ENCODE data around the gene GAS2L1. TPM values are rescaled to one million over a fixed set of nuclear protein-coding genes. Genes with fewer than 3 reads are reported as not detected.

The GAS2L1 gene
- total and polyA plus RNA-seq, 2 donors (not counting 1 experiment from before 2014, with no cell fraction given) = 0.25 TPM; not detected in 1

DNA sequence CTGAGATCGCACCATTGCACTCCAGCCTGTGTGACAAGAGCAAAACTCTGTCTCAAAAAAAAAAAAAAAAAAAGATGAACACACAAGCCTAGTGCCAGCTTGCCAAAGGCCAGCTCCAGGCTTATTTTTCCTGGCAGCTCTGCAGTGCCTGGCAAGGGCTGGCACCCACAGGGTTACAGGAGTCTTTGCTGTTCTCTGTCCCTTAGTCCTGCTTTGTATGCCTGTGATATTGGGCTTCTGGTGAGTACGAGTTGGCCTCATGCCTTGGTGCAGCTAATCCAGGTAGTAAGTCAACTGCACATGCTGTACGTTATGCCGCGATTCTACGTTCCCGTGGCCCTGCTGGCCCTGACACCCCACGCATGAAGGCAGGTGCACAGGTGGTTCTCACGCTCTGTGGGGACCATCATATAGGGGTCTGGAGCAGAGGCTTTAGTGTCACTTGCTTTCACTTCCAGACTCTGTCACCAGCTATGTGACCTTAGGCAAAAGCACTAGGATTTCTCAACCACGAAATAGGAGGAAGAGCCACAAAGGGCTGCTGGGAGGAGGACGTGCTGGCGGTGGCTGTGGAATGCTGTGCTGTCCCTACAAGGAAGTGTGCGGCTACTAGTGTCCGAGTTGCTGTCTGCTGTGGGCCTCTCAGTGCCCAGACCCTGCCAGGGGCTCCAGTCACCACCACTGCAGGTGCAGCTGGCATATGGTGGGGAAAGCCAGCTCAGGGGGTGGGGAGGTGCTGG lies 30.5 kb downstream of the GAS2L1 start:
- DNase-seq = no peak
- ChIA-PET CTCF (interaction anchor here (0.8 to 1.0 kb wide), 2 partner anchors 15 to 26 kb away, joined by 3 read pairs; no protein-coding TSS in a partner anchor), POLR2A (no interaction called here)

More for the DNA sequence above, 30.5 kb downstream of the GAS2L1 start:
- no peaks in the 10 kb centered on the region for H3K9me3 Mint-ChIP-seq (ENCODE audit: insufficient read depth)
- Histone ChIP-seq H4K20me1 (ENCODE audit: control insufficient read depth, insufficient read depth, low read length, poor library complexity, severe bottlenecking) (peaks cover 80% of the 10 kb centered on the region), H3K9me3 (ENCODE audit: control extremely low read depth in 1 of 3, control insufficient read depth in 2 of 3, insufficient read depth in 1 of 3, low read length in 2 of 3) (no peaks in the 10 kb centered on the region), H3K4me1 (ENCODE audit: control insufficient read depth in 2 of 2, insufficient read depth in 2 of 2, low read length in 2 of 2) (no peaks in the 10 kb centered on the region), H3K9ac (ENCODE audit: low read length) (no peak overlapping the region), H3K4me3 (ENCODE audit: control extremely low read depth in 1 of 5, extremely low read depth in 1 of 5, insufficient read depth in 1 of 5, low read depth in 2 of 5, low read length in 4 of 5) (no peak overlapping the region), H3K36me3 (replicated peaks in 1 of 2; ENCODE audit: control extremely low read depth in 1 of 2, control insufficient read depth in 1 of 2, extremely low read depth in 1 of 2, insufficient read depth in 2 of 2, low read length in 1 of 2) (peaks cover 2 to 93% of the 10 kb centered on the region in 2 experiments), H3K27me3 (replicated peaks in 1 of 4; ENCODE audit: control extremely low read depth in 1 of 4, control insufficient read depth in 3 of 4, insufficient read depth in 4 of 4, low read length in 3 of 4) (no peaks in the 10 kb centered on the region), H3K79me2 (ENCODE audit: control insufficient read depth, insufficient read depth, low read length) (peaks cover 17% of the 10 kb centered on the region), H2AFZ (ENCODE audit: insufficient read depth, low read depth, low read length, poor library complexity, severe bottlenecking) (no peak overlapping the region), H3K4me2 (replicated peaks; ENCODE audit: low read depth, low read length, poor library complexity, severe bottlenecking) (no peak overlapping the region), H3K27ac (ENCODE audit: low read length in 2 of 2) (no peak overlapping the region)
- WGBS (ENCODE audit: insufficient coverage) = 96% methylated on average over 8 of the region's 14 CpGs
- no peaks in the 10 kb centered on the region for H3K4me1 Mint-ChIP-seq
- no peak overlapping the region for H3K27ac Mint-ChIP-seq
- TF ChIP-seq, protein P1, sequence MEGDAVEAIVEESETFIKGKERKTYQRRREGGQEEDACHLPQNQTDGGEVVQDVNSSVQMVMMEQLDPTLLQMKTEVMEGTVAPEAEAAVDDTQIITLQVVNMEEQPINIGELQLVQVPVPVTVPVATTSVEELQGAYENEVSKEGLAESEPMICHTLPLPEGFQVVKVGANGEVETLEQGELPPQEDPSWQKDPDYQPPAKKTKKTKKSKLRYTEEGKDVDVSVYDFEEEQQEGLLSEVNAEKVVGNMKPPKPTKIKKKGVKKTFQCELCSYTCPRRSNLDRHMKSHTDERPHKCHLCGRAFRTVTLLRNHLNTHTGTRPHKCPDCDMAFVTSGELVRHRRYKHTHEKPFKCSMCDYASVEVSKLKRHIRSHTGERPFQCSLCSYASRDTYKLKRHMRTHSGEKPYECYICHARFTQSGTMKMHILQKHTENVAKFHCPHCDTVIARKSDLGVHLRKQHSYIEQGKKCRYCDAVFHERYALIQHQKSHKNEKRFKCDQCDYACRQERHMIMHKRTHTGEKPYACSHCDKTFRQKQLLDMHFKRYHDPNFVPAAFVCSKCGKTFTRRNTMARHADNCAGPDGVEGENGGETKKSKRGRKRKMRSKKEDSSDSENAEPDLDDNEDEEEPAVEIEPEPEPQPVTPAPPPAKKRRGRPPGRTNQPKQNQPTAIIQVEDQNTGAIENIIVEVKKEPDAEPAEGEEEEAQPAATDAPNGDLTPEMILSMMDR (IDR thresholded peaks at IDR 0.05) = no peak
- no peak for TF ChIP-seq EZH2 (IDR thresholded peaks at IDR 0.05; ENCODE audit: borderline replicate concordance, insufficient read depth, low read depth, low read length, poor library complexity, severe bottlenecking)
- intact Hi-C loops (cut with micrococcal nuclease) = no loop called here
- H3K27me3 Mint-ChIP-seq = no peaks in the 10 kb centered on the region
- no peak overlapping the region for H3K4me3 Mint-ChIP-seq
- ATAC-seq (ENCODE audit: low read depth) = no peak

Measured in B cell (primary cell).